ENCODE data around the gene R3HDM2.

Gene R3HDM2

DNA sequence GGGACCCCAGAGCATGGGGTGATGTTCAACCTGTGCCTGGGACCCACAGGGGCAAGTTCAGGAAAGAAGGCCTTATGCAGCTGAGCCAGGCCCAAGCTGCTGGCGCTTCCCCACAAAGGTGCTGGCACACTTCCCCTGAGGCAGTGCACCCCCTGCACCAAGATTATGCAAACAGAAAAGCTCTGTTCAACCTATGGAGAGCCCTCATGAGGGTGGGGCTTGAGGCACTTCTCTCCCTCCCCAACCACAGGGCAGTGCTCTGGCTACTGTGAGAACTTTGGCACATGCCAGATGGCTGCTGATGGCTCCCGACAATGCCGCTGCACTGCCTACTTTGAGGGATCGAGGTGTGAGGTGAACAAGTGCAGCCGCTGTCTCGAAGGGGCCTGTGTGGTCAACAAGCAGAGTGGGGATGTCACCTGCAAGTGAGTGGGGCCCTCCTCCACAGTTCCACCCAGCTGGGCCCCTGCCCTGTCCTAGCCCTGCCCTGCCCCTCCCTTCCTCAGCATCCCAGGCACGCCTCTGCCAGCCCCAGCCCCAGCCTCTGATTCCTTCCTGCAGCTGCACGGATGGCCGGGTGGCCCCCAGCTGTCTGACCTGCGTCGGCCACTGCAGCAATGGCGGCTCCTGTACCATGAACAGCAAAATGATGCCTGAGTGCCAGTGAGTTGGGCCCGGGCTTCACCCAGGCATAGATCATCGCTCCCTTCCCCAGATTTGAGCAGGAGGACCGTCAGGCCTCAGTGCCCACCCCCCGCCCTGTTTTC, 219.7 kb downstream of the R3HDM2 start:
- H3K4me3 ChIP-seq (ENCODE audit: low read depth, low read length, poor library complexity, severe bottlenecking): peak overlapping the region; percentile 44
- no peaks in the 10 kb centered on the region for H3K36me3 ChIP-seq (ENCODE audit: insufficient read depth, low read length)
- H4K20me1 ChIP-seq (ENCODE audit: insufficient read depth, low read length): no peaks in the 10 kb centered on the region
- no peaks in the 10 kb centered on the region for H3K9me3 ChIP-seq (ENCODE audit: low read length)
- no peak overlapping the region for H2AFZ ChIP-seq (ENCODE audit: low read length)
- H3K27ac ChIP-seq (ENCODE audit: low read depth, low read length, poor library complexity, severe bottlenecking): peak overlapping the region; percentile 50
- H3K9me2 ChIP-seq (ENCODE audit: low read depth, low read length): no peaks in the 10 kb centered on the region
- H3K79me2 ChIP-seq (ENCODE audit: insufficient read depth, low read length): no peaks in the 10 kb centered on the region
- peaks cover 58% of the 10 kb centered on the region for H3K4me1 ChIP-seq (ENCODE audit: insufficient read depth, low read length, severe bottlenecking)
- peak overlapping the region; percentile 16; the same call in 1 of the 2 replicates for H3K9ac ChIP-seq (ENCODE audit: low read length)
- no peaks in the 10 kb centered on the region for H3F3A ChIP-seq (ENCODE audit: insufficient read depth, low read length)
- TF ChIP-seq EZH2 (IDR thresholded peaks at IDR 0.05; ENCODE audit: borderline replicate concordance, low read length): no peak
- TF ChIP-seq CTCF (IDR thresholded peaks at IDR 0.05; ENCODE audit: low read length): no peak
- 0 out of 2 replicates have a peak, but pooled peaks cover 2% of the 10 kb centered on the region for H3K27me3 ChIP-seq (ENCODE audit: insufficient read depth, low read length)
- peak overlapping the region; percentile 58 for H3K4me2 ChIP-seq (ENCODE audit: low read length)

GRCh38 chr12:57210461-57210860, 220.4 kb downstream of the R3HDM2 start:
- Histone ChIP-seq H3K27me3 (ENCODE audit: insufficient read depth, low read length) (0 out of 2 replicates have a peak, but pooled peaks cover 4% of the 10 kb centered on the region), H3K4me2 (ENCODE audit: low read length) (peak overlapping the region; percentile 58), H3K9me2 (ENCODE audit: low read depth, low read length) (no peaks in the 10 kb centered on the region), H3K27ac (ENCODE audit: low read depth, low read length, poor library complexity, severe bottlenecking) (peak overlapping the region; percentile 50), H2AFZ (ENCODE audit: low read length) (no peak overlapping the region), H3K4me3 (ENCODE audit: low read depth, low read length, poor library complexity, severe bottlenecking) (peak overlapping the region; percentile 44), H3K79me2 (ENCODE audit: insufficient read depth, low read length) (no peaks in the 10 kb centered on the region), H4K20me1 (ENCODE audit: insufficient read depth, low read length) (no peaks in the 10 kb centered on the region), H3K4me1 (ENCODE audit: insufficient read depth, low read length, severe bottlenecking) (peaks cover 51% of the 10 kb centered on the region), H3K9ac (ENCODE audit: low read length) (peak overlapping the region; percentile 3; the same call in 1 of the 2 replicates), H3K36me3 (ENCODE audit: insufficient read depth, low read length) (no peaks in the 10 kb centered on the region), H3K9me3 (ENCODE audit: low read length) (no peaks in the 10 kb centered on the region), H3F3A (ENCODE audit: insufficient read depth, low read length) (no peaks in the 10 kb centered on the region)
- TF ChIP-seq CTCF (IDR thresholded peaks at IDR 0.05; ENCODE audit: low read length) (no peak), EZH2 (IDR thresholded peaks at IDR 0.05; ENCODE audit: borderline replicate concordance, low read length) (no peak)

GRCh38 chr12:57209916-57210315, 220.9 kb downstream of the R3HDM2 start:
- Histone ChIP-seq H3K27me3 (ENCODE audit: insufficient read depth, low read length) (0 out of 2 replicates have a peak, but pooled peaks cover 8% of the 10 kb centered on the region), H3K27ac (ENCODE audit: low read depth, low read length, poor library complexity, severe bottlenecking) (no peak overlapping the region), H3K9me3 (ENCODE audit: low read length) (no peaks in the 10 kb centered on the region), H3K4me2 (ENCODE audit: low read length) (no peak overlapping the region; the same call in 1 of the 2 replicates), H3K4me1 (ENCODE audit: insufficient read depth, low read length, severe bottlenecking) (peaks cover 46% of the 10 kb centered on the region), H4K20me1 (ENCODE audit: insufficient read depth, low read length) (no peaks in the 10 kb centered on the region), H3K9ac (ENCODE audit: low read length) (no peak overlapping the region), H3K4me3 (ENCODE audit: low read depth, low read length, poor library complexity, severe bottlenecking) (no peak overlapping the region), H3F3A (ENCODE audit: insufficient read depth, low read length) (no peaks in the 10 kb centered on the region), H3K9me2 (ENCODE audit: low read depth, low read length) (no peaks in the 10 kb centered on the region), H2AFZ (ENCODE audit: low read length) (no peak overlapping the region), H3K79me2 (ENCODE audit: insufficient read depth, low read length) (no peaks in the 10 kb centered on the region), H3K36me3 (ENCODE audit: insufficient read depth, low read length) (no peaks in the 10 kb centered on the region)
- no peak for TF ChIP-seq EZH2 (IDR thresholded peaks at IDR 0.05; ENCODE audit: borderline replicate concordance, low read length)
- no peak for TF ChIP-seq CTCF (IDR thresholded peaks at IDR 0.05; ENCODE audit: low read length)

Data from OCI-LY1 (cell line).